GM12875 (cell line): Measurements from ENCODE around the gene TECPR1.
"Not testable (repeated sequence)": the region's sequence is repeated elsewhere in the genome, so short reads cannot be mapped to it uniquely, and the experiment has no call there.

ENCODE experiments used
- H3K4me3 ChIP-seq: one replicate; pipeline ENCODE4 v1.5.1; 2011; ENCODE audit warnings: low read depth, low read length, control low read depth
- TF ChIP-seq, protein P1 (sequence below): IDR thresholded peaks from 2 replicates; pipeline ENCODE4 v1.5.1; 2011; ENCODE audit warnings: low read depth, mild to moderate bottlenecking, control low read depth, inconsistent platforms, low read length, moderate library complexity, borderline replicate concordance; ENCODE audit not compliant: insufficient read depth

Gene TECPR1

DNA sequence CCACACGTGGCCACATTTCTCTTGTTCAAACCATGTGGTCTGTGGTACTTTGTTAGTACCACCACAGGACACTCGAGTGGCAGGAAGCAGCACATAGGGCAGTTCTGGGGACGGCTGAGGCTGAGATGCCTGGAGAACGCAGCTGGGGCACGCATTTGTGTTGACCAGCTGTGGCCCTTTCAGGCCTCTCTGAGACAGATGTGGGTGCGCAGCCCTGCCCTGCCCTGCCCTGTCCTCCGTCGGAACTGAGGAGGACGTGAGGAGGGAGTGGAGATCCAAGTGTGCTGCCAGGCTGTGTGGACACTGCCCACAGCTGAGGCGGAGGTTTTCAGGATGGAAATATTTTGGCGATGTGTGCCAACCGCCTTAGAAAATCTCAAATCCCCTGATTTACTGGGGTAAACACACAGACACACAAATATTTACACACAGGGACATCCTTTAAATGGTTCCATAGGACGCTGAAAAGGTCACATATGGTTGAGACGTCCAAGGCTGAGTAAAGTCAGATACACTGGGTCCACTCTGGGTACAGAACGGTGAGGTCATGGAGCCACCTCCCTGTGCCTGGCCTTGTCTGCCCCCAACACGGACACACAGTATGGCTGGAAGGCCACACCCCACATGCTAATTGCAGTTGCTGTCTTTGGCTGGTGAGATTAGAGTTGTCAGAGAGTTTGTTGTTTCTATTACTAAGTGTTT lies 26.0 kb downstream of the TECPR1 start:
- no peak overlapping the region for H3K4me3 ChIP-seq
- TF ChIP-seq, protein P1, sequence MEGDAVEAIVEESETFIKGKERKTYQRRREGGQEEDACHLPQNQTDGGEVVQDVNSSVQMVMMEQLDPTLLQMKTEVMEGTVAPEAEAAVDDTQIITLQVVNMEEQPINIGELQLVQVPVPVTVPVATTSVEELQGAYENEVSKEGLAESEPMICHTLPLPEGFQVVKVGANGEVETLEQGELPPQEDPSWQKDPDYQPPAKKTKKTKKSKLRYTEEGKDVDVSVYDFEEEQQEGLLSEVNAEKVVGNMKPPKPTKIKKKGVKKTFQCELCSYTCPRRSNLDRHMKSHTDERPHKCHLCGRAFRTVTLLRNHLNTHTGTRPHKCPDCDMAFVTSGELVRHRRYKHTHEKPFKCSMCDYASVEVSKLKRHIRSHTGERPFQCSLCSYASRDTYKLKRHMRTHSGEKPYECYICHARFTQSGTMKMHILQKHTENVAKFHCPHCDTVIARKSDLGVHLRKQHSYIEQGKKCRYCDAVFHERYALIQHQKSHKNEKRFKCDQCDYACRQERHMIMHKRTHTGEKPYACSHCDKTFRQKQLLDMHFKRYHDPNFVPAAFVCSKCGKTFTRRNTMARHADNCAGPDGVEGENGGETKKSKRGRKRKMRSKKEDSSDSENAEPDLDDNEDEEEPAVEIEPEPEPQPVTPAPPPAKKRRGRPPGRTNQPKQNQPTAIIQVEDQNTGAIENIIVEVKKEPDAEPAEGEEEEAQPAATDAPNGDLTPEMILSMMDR, result no peak

DNA sequence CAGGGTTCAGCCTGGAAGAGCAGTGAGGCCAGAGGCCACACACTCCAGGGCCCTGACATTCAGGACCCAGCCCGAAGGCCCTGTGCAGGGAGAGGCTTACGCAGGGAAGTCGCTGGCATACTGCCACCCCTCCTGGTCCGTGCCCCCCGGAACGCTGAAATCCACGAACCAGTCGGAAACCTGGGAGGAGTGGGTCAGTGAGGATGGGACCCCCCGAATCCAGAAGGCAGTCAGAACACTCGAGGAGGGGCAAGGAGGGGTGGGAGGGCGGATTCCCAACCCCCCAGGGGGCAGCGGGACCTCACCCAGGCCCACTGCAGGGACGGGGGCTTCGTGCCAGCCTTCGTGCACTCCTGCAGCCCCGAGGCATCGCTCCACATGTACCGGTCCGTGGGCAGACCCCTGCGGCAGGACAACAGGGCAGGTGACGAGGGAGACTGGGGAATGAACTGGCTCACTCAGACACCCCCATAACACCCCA lies 27.3 kb downstream of the TECPR1 start:
- TF ChIP-seq, protein P1, result no peak
- H3K4me3 ChIP-seq, result no peak overlapping the region

DNA sequence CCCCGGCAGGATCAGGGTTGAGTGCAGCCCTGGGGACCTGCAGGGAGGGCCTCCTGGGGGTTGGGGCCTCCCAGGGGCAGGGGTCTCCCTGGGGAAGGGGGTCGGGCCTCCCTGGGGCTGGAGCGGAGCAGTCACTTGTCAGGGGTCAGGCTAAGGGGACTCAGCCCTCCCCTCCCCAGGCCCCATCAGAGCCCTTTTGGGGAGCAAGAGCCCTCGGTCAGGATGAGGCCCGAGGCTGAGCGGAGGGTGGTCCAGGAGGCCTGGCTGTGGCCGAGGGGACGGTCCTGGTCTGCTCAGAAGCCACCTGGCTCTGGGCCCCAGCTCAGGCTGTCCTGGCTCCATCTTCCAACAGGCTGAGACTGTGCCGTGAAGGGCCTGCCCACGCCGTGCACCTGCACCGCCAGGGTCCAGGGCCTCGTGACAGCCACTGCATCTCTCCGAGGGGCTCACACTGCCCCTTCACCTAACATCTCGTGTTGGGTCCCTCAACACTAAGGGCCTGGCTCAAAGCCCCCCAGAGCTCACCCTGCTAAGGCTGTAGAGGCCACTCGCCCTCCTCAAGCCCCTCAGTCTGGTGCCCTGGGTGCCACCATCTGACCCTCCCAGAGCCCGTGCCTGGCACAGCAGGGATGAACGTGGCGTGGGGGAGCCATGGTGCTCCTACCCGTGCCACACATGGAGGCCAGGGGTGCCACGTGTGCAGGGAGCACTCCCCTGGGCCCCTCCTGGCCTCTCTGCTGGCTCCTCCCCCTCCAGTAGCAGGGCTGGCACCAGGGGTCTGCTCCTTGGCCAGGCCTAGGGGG lies 27.9 kb downstream of the TECPR1 start:
- TF ChIP-seq, protein P1, result no peak
- no peak overlapping the region for H3K4me3 ChIP-seq

DNA sequence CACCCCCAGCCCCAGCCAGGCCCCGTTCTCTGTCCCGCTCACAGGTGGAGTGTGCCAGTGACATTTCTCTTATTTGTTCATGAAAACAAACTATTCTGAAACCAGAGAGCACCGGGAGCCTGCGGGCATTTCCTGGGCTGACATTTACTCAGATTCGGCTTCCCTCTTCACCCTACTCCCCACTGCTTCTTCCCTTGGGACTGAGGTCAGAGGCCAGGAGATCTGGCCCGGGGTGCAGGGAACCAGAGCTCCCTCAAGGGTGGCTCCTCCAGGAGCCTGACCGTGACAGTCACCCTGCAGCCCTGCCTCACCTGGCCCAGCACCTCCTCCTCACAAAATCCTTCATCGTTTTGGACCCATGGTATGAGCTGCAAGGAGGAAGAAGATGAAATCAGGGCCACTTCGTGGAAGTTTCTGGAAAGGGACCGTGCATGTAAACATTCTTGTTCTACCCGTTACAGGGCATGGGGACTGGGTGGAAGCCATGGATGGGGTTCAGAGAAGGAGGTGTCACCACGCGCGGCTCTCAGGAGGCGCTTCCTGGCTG lies 28.6 kb downstream of the TECPR1 start:
- TF ChIP-seq, protein P1, result no peak
- no peak overlapping the region for H3K4me3 ChIP-seq

DNA sequence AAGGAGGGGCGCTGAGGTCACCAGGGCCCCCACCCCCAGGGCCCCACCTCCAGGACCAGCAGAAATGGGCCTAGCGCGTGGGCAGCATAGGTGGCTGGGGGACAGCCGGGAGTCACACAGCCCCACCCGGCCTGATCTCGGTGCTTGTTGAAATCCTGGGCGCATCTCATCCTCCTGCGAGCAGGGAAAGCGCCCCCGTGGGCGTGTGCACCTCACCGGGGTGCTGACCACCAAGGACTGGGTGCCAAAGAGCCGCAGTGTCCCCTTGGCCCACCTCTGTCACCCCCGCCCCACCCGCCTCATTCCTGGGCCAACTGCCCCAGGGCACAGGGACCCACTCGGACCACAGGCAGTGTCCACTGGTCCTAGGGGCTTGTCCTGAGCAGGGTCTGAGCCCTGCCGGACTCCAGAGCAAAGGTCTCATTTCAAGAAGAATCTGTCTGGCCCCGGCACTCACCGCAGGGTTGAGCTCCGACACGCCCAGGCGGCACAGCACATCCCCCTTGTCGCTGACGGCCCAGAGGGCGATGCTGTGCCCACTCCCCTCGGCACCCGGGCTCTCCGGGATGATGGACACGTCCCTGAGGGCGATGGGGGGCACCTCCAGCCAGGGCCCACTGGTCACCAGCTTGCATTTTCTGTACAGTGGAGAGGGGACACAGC lies 29.4 kb downstream of the TECPR1 start:
- no peak overlapping the region for H3K4me3 ChIP-seq
- TF ChIP-seq, protein P1, result no peak

DNA sequence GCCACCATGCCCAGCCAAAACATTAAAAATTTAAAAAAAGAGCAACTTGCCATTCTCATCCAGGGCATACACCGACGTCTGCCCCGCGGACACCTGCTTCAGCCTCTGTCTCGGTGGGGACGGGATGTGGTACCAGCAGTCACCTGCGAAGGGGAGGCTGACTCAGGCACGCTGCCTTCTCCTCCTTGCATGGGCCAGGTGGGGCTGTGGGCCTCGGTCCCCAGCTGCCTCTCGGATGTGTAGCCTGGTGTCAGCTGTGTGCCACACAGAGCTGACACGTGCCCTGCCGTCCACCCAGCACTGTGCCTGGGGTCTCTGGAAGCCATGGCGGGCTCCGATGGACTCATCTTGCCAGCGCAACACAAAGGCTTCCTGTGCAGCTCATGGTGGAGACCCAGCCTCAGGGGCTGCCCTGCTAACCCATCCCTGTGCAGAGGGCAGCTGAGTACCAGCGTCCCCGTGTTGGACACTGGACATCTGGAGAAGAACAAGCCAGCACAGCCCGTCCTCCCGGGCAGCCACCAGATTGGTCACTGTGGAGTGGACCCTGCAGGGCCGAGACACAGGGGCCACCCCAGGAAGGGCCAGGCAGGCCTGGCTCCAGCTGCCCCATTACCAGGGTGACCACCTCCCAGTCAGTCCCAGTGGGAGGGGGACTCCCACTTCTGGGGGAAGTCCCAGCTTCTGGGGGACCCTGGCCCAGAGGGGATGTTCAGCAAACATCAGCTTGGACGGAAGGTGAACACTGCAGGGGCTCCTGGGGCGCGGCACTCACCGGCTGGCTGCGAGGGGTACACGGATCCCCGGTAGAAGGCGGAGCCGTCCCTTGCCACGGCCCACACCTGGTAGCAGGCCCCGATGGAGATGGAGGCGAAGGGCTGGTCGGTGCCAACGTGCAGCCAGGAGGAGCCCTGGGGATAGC lies 30.2 kb downstream of the TECPR1 start:
- TF ChIP-seq, protein P1, result no peak
- H3K4me3 ChIP-seq, result no peak overlapping the region

DNA sequence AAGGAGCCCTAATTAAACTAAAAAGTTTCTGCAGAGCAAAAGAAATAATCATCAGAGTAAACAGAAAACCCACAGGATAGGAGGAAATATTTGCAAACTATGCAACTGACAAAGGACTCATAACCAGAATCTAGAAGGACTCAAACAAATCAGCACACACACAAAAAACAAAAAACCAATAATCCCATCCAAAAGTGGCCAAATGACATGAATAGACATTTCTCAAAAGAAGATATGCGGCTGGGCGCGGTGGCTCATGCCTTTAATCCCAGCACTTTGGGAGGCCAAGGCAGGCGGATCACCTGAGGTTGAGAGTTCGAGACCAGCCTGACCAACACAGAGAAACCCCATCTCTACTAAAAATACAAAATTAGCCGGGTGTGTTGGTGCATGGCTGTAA lies 32.6 kb downstream of the TECPR1 start:
- H3K4me3 ChIP-seq, result not testable (repeated sequence)
